GM19395 (cell line): ENCODE data around the gene MYO5B.
A peak's percentile ranks its signal among the peaks of the same experiment; 100 is the strongest.
"Not testable (repeated sequence)": the region's sequence is repeated elsewhere in the genome, so short reads cannot be mapped to it uniquely, and the experiment has no call there.

ENCODE experiments used
- ATAC-seq: cut with Tn5 transposase; IDR thresholded peaks from one replicate; pipeline ENCODE4 v1.9.1; 2021; ENCODE audit warnings: mild to moderate bottlenecking, moderate library complexity; ENCODE audit not compliant: unreplicated experiment

Gene MYO5B

DNA sequence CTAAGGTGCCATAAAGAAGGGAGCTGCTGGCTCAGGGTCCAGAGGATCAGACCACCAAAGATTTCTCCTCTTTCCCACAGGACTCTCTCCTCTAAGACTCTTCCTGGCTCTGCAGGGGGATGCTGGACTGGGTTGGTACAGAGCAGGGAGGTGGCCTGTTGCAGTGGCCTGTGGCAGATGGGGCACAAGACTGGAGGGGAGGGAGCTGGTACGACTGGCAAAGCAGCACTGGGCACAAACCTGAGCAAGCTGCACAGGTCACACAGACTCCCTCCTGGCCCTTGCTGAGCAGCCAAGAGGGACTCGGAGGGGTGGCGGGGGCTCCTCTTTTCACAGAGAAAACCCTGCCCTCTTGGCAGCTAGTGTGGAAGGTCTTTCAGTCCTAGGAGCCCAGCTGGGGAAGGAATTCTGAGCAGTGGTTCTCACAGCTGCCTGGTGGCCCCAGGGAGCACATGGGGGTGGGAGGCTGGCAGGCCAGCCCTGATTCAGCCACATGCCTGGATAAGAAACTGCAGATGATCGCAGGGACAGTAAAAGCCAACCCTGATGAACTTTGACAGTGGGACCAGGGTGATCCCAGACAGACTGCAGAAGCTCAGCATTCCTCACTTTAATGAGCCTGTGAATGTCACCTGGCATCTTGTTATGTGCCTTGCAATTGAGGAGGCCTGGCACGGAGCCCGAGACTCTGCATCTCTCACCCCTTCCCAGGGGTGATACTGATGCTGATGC, 349.2 kb downstream of the MYO5B start:
- ATAC-seq, result no peak

DNA sequence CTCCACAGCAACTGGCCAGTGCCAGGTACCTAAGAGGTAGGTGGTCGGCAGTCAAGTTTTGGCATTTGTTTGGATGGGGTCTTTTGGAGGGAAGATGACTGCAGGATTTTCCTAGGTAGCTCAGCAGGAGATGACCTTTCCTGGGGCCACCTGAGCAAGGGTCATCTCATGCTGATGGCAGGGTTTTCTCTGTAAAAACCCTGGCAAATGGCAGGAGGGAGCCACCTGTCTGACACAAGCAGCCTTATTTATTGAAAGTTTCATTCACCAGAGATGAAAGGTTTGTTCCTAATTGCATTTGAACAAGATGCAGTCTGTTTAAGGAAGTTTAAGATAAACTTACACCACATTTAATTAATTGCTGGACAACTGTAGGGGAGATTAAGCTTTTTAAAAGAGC, 350.0 kb downstream of the MYO5B start:
- no peak for ATAC-seq

DNA sequence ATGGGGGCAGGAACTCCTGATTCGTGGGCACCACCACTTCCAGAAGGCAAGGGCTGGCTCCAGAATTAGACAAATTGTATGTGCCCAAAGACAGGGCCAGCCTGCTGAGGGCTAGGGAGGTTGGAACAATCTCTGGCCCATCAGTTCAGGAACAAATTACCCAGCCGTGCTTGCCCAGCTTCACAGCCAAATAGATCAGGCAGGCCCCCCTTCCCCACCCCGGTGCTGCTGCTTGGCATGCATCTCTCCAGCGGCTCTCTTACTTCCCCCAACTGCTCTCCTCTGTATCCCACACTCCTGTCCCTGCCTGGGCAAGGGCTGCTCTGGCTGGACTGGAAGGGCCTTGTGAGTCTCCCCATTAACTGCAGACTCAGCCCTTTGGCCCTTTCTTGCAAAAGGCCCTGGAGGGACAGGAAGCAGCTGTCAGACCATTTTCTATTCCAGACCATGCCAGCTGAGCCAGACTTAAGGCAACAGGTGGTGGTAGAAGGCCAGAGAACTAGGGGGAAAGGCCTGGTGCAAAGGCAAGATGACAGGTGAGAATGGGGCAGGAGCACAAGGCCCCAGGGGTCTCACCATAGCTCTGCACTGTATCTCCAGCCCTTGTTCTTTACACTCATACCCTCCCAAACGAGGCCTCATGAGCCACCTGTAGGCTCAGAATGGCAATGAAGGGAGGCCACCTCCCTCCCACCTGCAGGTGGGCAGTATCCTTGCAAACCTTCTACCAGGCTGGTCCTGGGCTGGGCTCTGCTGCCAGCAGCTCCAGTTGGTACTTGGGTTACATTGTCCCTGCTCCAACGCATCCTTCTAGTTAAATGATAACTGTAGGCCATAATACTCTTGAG, 350.9 kb downstream of the MYO5B start:
- no peak for ATAC-seq

DNA sequence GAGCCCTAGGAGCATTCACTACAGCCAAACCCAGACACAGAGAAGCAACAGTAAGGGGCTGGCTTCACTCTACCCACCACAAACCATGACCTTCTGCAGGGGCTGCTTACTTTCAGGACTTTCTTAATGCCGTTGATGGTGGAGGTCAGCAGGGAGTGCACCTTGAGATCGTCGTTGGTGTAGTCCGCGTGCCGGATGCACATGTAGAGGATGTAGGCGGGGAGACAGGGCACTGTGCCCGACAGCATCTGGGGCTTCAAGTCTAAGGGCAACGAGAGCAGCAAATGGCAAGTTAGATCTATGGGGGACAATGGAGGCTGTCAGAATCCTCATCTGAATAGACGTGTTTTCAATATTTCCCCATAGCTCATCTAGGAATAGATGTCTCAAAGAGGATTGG, 351.8 kb downstream of the MYO5B start:
- ATAC-seq, result no peak

- no peak for ATAC-seq
Measured at GRCh38 chr18:49842656-49843055, 352.3 kb downstream of the MYO5B start.

- ATAC-seq, result no peak
Measured at GRCh38 chr18:49841236-49842217, 353.4 kb downstream of the MYO5B start.

- ATAC-seq, result no peak
Measured at GRCh38 chr18:49839012-49839411, 355.9 kb downstream of the MYO5B start.

DNA sequence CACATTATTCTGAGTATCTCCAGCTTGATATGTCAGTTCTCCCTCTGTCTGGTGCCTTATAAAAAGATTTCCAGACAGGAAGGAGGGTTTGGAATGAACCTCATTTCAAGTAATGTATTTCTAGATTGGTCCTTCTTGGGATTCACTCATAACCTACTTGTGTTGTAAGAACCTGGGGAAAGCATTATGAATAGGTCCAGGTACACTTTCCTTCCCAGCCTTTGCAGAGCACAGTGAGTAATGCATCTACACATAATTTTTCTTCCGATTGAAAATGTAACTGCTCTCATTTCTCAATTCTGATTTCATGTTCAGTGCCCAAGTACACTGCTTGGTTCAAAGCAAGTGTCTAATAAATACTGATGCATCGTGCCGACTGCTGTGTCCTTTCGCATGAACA, 356.6 kb downstream of the MYO5B start:
- no peak for ATAC-seq

DNA sequence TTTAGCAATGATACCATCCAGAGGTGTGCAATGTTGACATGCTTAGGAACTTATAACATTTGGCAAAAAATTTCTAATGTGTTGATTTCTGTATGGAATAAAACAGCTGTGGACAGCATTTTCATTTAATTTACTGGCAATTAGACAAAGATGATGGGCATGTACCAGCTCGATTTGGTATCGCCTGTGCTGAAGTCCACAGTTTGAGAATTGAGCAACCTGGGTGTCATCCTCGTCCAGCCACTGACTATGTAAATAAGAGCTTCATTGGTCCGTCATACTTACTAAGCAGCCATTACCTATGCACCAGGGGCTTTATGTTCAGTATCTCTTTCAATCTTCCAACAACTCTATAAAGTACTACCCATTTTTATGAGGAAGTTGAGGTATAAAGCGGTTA, 357.1 kb downstream of the MYO5B start:
- ATAC-seq, result no peak

GRCh38 chr18:49837316-49837835, 357.6 kb downstream of the MYO5B start:
- ATAC-seq, result not testable (repeated sequence)

- no peak for ATAC-seq
Measured at GRCh38 chr18:49835405-49835804, 359.5 kb downstream of the MYO5B start.

GRCh38 chr18:49834258-49834657, 360.7 kb downstream of the MYO5B start:
- no peak for ATAC-seq

DNA sequence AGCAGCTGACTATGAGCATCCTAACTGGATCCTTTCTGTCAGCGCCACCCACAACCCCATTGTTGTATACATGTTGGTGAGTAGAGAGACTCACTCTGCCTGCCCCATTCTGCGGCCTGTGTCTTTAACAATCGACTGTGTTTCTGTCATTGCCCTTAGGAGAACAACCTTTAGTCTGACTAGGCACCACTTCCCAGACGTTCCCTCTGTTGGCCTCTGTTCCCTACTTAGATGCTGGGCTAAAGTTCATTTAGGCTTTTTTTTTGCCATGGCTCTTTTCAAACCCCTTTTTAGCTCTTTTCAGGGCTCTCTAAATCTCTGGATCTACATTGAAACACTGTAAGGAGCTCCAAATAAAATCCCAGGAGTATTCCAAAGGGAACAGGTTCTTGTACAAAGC, 361.1 kb downstream of the MYO5B start:
- no peak for ATAC-seq

- ATAC-seq, result no peak
Measured at GRCh38 chr18:49832221-49832647, 362.7 kb downstream of the MYO5B start.

DNA sequence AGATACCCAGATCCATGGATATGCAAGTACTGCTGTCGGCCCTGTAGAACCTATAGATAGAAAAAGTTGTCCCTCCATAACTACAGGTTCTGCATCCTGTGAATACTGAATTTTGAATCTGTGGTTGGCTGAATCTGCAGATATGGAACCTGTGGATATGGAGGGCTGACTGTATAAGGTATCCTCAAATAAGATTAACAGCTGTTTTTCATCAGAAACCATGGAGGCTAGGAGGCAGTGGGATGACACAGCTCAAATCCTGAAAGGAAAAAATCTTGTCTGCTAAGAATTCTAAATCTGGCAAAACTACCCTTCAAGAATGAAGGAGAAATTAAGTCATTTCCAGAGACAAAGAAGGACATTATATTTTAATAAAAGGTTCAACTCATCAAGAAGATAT, 367.0 kb downstream of the MYO5B start:
- ATAC-seq, result no peak

GRCh38 chr18:49819823-49820671, 374.9 kb downstream of the MYO5B start:
- ATAC-seq, result peak; percentile 83

DNA sequence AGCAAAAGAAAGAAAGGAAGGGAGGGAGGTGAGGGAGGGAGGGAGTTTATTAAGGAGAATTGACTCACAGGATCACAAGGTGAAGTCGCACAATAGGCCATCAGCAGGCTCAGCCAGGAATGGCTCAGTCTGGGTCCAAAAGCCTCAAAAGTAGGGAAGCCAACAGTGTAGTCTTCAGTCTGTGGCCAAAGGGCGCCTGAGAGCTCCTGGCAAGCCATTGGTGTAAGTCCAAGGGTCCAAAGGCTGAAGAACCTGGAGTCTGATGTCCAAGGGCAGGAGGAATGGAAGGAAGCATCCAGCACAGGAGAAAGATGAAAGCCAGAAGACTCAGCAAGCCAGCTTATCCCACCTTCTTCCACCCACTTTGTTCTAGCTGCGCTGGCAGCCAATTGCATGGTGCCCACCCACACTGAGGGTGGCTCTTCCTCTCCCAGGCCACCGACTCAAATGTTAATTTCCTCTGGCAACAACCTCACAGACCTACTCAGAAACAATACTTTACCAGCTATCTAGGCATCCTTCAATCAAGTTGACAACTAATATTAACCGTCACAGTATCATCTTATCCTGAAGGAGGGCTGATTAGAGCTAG, 375.8 kb downstream of the MYO5B start:
- ATAC-seq, result no peak

DNA sequence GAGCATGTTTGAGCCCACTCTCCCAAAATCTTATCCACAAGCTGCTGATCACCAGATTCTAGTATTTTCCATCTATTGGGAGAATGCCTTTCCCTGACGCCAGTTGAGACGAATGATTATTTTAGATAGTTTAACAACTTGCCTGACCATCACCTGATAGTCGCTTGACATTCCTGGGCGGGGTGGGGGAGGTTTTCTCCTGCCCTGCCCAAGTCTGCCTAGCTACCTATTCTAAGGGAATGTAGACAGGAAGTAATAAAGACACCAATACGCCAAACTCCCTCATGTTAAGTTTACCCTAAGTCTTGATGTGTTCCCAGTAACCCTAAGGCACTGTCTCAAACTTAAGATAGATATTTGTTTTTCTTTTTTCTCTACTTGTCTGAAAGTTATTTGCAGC, 377.0 kb downstream of the MYO5B start:
- no peak for ATAC-seq

- ATAC-seq, result no peak
Measured at GRCh38 chr18:49815927-49816326, 379.0 kb downstream of the MYO5B start.

DNA sequence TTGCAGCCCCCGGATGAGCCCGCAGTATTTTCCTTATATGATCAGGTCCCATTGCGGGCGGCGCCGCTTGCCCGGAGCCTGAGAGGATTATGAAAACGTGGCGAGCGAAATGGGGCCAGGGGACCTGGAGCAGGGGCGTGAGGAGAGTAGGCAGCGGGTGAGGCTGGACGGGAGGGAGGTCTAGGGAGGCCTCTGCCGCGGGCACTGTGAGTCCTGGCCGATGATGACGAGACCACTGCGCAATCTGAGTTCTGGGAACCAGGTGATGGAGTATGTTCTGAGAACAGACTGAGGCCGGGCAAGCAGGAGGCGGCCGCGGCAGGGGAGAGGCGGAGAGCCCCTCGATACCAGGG, 380.8 kb downstream of the MYO5B start:
- peak; percentile 35 for ATAC-seq
